H9 (cell line): Measurements from ENCODE around the gene HAUS2. TPM values are rescaled to one million over a fixed set of nuclear protein-coding genes. Genes with fewer than 3 reads are reported as not detected.
A peak's percentile ranks its signal among the peaks of the same experiment; 100 is the strongest.

Experiments used
- DNase-seq: peaks from one replicate; pipeline ENCODE4 v3.0.0-alpha.2; 2017
- H2AFZ ChIP-seq: one replicate; pipeline ENCODE4 v1.6.1; 2013; ENCODE audit warnings: mild to moderate bottlenecking, low read length, control low read depth, moderate library complexity
- H2AK5ac ChIP-seq: 2 replicates; pipeline ENCODE4 v1.6.1; 2013; ENCODE audit warnings: low read length, control low read depth, mixed read lengths; ENCODE audit not compliant: insufficient read length
- H2BK120ac ChIP-seq: one replicate; pipeline ENCODE4 v1.6.1; 2013; ENCODE audit warnings: low read depth, mild to moderate bottlenecking, low read length, control low read depth, inconsistent platforms; ENCODE audit not compliant: poor library complexity, severe bottlenecking
- H2BK12ac ChIP-seq: 2 replicates; pipeline ENCODE4 v1.6.1; 2013; ENCODE audit warnings: low read length, control low read depth, mixed read lengths, low read depth; ENCODE audit not compliant: insufficient read length
- H2BK15ac ChIP-seq: 2 replicates; pipeline ENCODE4 v1.6.1; 2013; ENCODE audit warnings: low read depth, low read length, control low read depth
- H2BK20ac ChIP-seq: one replicate; pipeline ENCODE4 v1.6.1; 2013; ENCODE audit warnings: low read depth, mild to moderate bottlenecking, low read length, control low read depth, inconsistent platforms; ENCODE audit not compliant: poor library complexity, severe bottlenecking
- H2BK5ac ChIP-seq: 2 replicates; pipeline ENCODE4 v1.6.1; 2013; ENCODE audit warnings: low read length, control low read depth, mixed read lengths; ENCODE audit not compliant: insufficient read length
- H3K14ac ChIP-seq: 2 replicates; pipeline ENCODE4 v1.6.1; 2013; ENCODE audit warnings: low read length, control low read depth; ENCODE audit not compliant: insufficient read depth
- H3K18ac ChIP-seq: 2 replicates; pipeline ENCODE4 v1.6.1; 2013; ENCODE audit warnings: low read depth, mild to moderate bottlenecking, mixed read lengths, low read length, control low read depth; ENCODE audit not compliant: insufficient read length
- H3K23ac ChIP-seq: 2 replicates; pipeline ENCODE4 v1.6.1; 2013; ENCODE audit warnings: low read length, control low read depth, mixed read lengths, low read depth; ENCODE audit not compliant: insufficient read length
- H3K23me2 ChIP-seq: 2 replicates; pipeline ENCODE4 v1.6.1; 2013; ENCODE audit warnings: low read depth, mild to moderate bottlenecking, mixed read lengths, low read length, control low read depth; ENCODE audit not compliant: insufficient read length, poor library complexity, severe bottlenecking
- H3K27ac ChIP-seq: 2 replicates; pipeline ENCODE4 v1.5.1; 2013; ENCODE audit warnings: low read length, control low read depth, mixed read lengths, low read depth; ENCODE audit not compliant: insufficient read length
- H3K27me3 ChIP-seq: 2 replicates; pipeline ENCODE4 v1.6.1; 2013; ENCODE audit warnings: low read length, control low read depth, inconsistent platforms; ENCODE audit not compliant: insufficient read depth
- H3K4ac ChIP-seq: 2 replicates; pipeline ENCODE4 v1.6.1; 2013; ENCODE audit warnings: low read depth, mild to moderate bottlenecking, control low read depth, inconsistent platforms, low read length, moderate library complexity
- H3K4me1 ChIP-seq: 2 replicates; pipeline ENCODE4 v1.6.1; 2013; ENCODE audit warnings: low read length, control low read depth, inconsistent platforms; ENCODE audit not compliant: insufficient read depth
- H3K4me2 ChIP-seq: 2 replicates; pipeline ENCODE4 v1.6.1; 2013; ENCODE audit warnings: low read length, control low read depth, mixed read lengths; ENCODE audit not compliant: insufficient read length, insufficient read depth
- H3K56ac ChIP-seq: 2 replicates; pipeline ENCODE4 v1.6.1; 2013; ENCODE audit warnings: low read depth, mild to moderate bottlenecking, mixed read lengths, low read length, control low read depth; ENCODE audit not compliant: insufficient read length
- H3K79me1 ChIP-seq: 2 replicates; pipeline ENCODE4 v1.6.1; 2013; ENCODE audit warnings: low read depth, mild to moderate bottlenecking, moderate library complexity, low read length, control low read depth, inconsistent platforms; ENCODE audit not compliant: insufficient read depth, poor library complexity, severe bottlenecking
- H3K79me2 ChIP-seq: 2 replicates; pipeline ENCODE4 v1.6.1; 2013; ENCODE audit warnings: low read length, control low read depth, inconsistent platforms; ENCODE audit not compliant: insufficient read depth
- H3K9ac ChIP-seq: 2 replicates; pipeline ENCODE4 v1.6.1; 2013; ENCODE audit warnings: low read length, control low read depth, mixed read lengths; ENCODE audit not compliant: insufficient read length; ENCODE audit errors: extremely low read depth
- H3K9me3 ChIP-seq: one replicate; pipeline ENCODE4 v1.6.1; 2013; ENCODE audit warnings: low read depth, low read length, inconsistent platforms; ENCODE audit not compliant: control insufficient read depth
- H3T11ph ChIP-seq: one replicate; pipeline ENCODE4 v1.6.1; 2013; ENCODE audit warnings: mild to moderate bottlenecking, low read length, control low read depth, inconsistent platforms
- H4K20me1 ChIP-seq: one replicate; pipeline ENCODE4 v1.6.1; 2013; ENCODE audit not compliant: control insufficient read depth, insufficient read length, insufficient read depth
- H4K5ac ChIP-seq: 2 replicates; pipeline ENCODE4 v1.6.1; 2013; ENCODE audit warnings: low read depth, mild to moderate bottlenecking, mixed read lengths, low read length, control low read depth; ENCODE audit not compliant: insufficient read length
- H4K8ac ChIP-seq: replicated peaks from 2 replicates; pipeline ENCODE4 v1.6.1; 2013; ENCODE audit warnings: low read length, control low read depth, mixed read lengths, low read depth; ENCODE audit not compliant: insufficient read length
- H4K91ac ChIP-seq: 2 replicates; pipeline ENCODE4 v1.6.1; 2013; ENCODE audit warnings: low read depth, mild to moderate bottlenecking, moderate library complexity, mixed read lengths, low read length, control low read depth; ENCODE audit not compliant: insufficient read length
- H3K27ac Mint-ChIP-seq, 3 experiments: 2 replicates in 2 of 3; 3 replicates in 1 of 3; pipeline ENCODE4 v1.8.0; 2020 to 2021; ENCODE audit warnings: mixed read lengths in 3 of 3, mild to moderate bottlenecking in 1 of 3, moderate library complexity in 1 of 3
- H3K27me3 Mint-ChIP-seq: 2 replicates; pipeline ENCODE4 v1.8.0; 2021; ENCODE audit warnings: low read depth, mild to moderate bottlenecking, moderate library complexity, mixed read lengths
- H3K36me3 Mint-ChIP-seq, 3 experiments: 2 replicates in 2 of 3; 3 replicates in 1 of 3; pipeline ENCODE4 v1.8.0; 2020 to 2021; ENCODE audit warnings: low read depth in 3 of 3, mixed read lengths in 3 of 3; ENCODE audit not compliant: insufficient read depth in 1 of 3
- H3K4me1 Mint-ChIP-seq, 2 experiments: 2 replicates each; pipeline ENCODE4 v1.8.0; 2020; ENCODE audit warnings: mixed read lengths in 2 of 2
- H3K4me3 Mint-ChIP-seq, 2 experiments: 2 replicates in 1 of 2; 3 replicates in 1 of 2; pipeline ENCODE4 v1.8.0; 2020 to 2021; ENCODE audit warnings: mild to moderate bottlenecking in 2 of 2, mixed read lengths in 2 of 2, moderate library complexity in 1 of 2
- H3K9me3 Mint-ChIP-seq, 2 experiments: 2 replicates in 1 of 2; 3 replicates in 1 of 2; pipeline ENCODE4 v1.8.0; 2020; ENCODE audit warnings: mild to moderate bottlenecking in 2 of 2, mixed read lengths in 2 of 2, moderate library complexity in 1 of 2
- CTCF ChIP-seq: fragments of 200-600 bp; sonication (generic); conservative IDR thresholded peaks from 3 replicates; pipeline ENCODE4 v1.8.0; 2021; ENCODE audit warnings: antibody characterized with exemption, mild to moderate bottlenecking
- WGBS: extraction: QIAGEN DNeasy Blood & Tissue Kit; methylation state at CpG from one replicate; pipeline ENCODE4 v1.1.7; 2013; ENCODE audit warnings: missing lambda C conversion rate, low lambda C conversion rate, mixed read lengths; ENCODE audit not compliant: insufficient read length; ENCODE audit errors: extremely low coverage; 5-methylcytosine and 5-hydroxymethylcytosine counted together
- total RNA-seq: library from RNA; stranded (reverse); gene quantifications from 2 replicates; pipeline ENCODE4 v1.2.1, GENCODE V29; 2021

Gene HAUS2
- total RNA-seq, 1 experiment from 2014 or later, result 42.5 TPM

GRCh38 chr15:42576040-42576594, 27.5 kb downstream of the HAUS2 start:
- Histone ChIP-seq H3K4me1 (no peaks in the 10 kb centered on the region; the same call in 1 of the 2 replicates), H2BK15ac (no peak overlapping the region), H2BK5ac (no peak overlapping the region), H3K23me2 (peaks cover 11% of the 10 kb centered on the region), H4K5ac (no peak overlapping the region), H2BK20ac (no peak overlapping the region), H3T11ph (no peak overlapping the region), H2AFZ (no peak overlapping the region), H2AK5ac (no peak overlapping the region), H3K79me2 (no peaks in the 10 kb centered on the region), H4K8ac (no peak overlapping the region), H3K9ac (peak overlapping the region; percentile 36), H3K4me2 (peak overlapping the region; percentile 62), H3K14ac (no peak overlapping the region), H2BK12ac (no peak overlapping the region), H3K18ac (no peak overlapping the region), H3K27me3 (peaks cover 7% of the 10 kb centered on the region; the same call in 1 of the 2 replicates), H3K23ac (no peak overlapping the region), H3K27ac (no peak overlapping the region), H3K56ac (no peak overlapping the region), H3K4ac (no peak overlapping the region), H4K91ac (no peak overlapping the region), H3K79me1 (no peaks in the 10 kb centered on the region), H3K9me3 (no peaks in the 10 kb centered on the region), H4K20me1 (no peaks in the 10 kb centered on the region), H2BK120ac (no peak overlapping the region)
- peak overlapping the region; percentile 91 to 94 for H3K4me3 Mint-ChIP-seq
- H3K4me1 Mint-ChIP-seq, result peaks cover 15 to 18% of the 10 kb centered on the region in 2 experiments
- H3K9me3 Mint-ChIP-seq, result 0 out of 5 replicates have a peak, but pooled peaks cover 0 to 2% of the 10 kb centered on the region in 2 experiments
- H3K27ac Mint-ChIP-seq, result no peak overlapping the region
- no peak for DNase-seq
- peaks cover 59% of the 10 kb centered on the region for H3K27me3 Mint-ChIP-seq
- TF ChIP-seq CTCF, result no peak
- WGBS, result no CpG with 5 or more reads among the region's 16 CpGs
- H3K36me3 Mint-ChIP-seq, result no peaks in the 10 kb centered on the region
